ENCODE results near the gene SPRR2D.

The SPRR2D gene

DNA sequence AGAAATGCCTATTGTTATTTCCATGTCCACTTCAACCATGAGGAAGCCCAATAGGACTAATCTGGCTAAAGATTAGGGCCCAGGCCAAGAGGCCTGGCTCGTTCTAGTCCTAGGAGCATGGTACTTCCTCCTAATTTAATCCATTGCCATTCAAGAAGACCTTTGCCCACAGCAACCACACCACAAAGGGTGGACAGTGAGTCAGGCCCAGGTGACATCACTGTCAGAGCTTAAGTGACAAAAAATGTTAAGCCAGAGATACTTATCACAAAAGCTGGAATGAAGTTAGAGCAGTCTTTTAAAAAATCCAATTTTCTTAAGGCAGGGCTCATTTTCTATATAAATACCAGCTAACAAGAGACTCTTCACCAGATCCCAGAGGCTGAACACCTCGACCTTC is 39.5 kb downstream of the SPRR2D start, which contains the start of gene SPRR3:
SPRR3 (plus strand) TSS at position 368 of the 400 bp plus-strand sequence. CDS start 1,272 bp downstream, outside the sequence.
- DNase-seq = no peak

DNA sequence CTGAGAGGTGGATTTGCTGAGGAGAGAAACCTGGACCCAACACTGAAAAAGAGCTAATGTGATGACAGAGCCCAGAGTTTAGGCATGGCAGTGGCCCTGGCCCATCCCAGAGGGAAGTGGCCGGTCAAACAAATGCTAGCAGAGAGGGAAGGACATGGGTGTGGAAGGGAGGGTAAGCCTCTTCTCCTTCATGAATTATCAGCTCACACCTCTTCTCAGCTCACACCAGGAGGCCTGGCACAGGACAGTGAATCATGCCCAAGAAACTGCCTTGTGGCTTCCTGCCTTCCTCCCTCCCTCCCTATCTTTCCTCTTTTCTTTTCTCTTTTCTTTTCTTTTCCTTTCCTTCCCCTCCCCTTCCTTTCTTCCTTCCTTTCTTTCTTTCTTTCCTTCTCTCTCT is 40.6 kb downstream of the SPRR2D start:
- no peak for DNase-seq

DNA sequence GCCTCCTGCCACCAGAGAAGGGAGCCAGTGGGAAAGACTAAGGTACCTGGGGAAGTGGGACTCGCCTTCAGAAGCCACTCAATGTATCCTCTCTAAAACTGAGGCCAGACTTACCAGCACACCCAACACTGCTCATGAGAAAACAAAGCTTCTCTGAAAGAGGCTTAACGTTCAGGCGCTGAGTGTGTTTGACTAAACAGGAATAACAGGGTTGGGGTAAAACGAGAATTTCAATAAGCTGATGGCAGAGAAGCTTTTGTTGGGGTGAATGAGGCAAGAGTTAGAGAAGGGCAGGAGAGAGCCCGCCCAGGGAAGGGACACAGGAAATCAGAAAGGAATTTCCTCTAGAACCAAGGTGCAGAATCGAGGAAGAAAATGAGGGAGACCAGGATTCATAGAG is 41.1 kb downstream of the SPRR2D start:
- no peak for DNase-seq

DNA sequence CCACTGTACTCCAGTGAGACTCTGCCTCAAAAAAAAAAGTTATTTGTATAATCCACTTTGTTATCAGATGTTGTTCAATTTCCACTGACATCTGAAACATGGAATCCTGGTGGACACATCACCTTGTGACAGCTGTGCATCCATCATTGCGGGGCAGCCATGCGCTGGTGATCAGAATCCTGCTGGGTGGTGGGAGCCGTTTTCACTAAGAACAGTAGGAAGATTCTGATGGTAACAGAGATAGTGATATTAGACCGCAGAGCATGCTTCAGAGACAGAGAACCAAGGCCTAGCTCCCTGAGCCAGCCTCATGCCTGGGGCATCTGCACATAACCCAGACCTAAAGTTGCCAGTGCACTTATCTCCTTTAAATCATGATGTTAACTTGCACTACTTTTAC is 42.4 kb downstream of the SPRR2D start:
- DNase-seq = no peak

DNA sequence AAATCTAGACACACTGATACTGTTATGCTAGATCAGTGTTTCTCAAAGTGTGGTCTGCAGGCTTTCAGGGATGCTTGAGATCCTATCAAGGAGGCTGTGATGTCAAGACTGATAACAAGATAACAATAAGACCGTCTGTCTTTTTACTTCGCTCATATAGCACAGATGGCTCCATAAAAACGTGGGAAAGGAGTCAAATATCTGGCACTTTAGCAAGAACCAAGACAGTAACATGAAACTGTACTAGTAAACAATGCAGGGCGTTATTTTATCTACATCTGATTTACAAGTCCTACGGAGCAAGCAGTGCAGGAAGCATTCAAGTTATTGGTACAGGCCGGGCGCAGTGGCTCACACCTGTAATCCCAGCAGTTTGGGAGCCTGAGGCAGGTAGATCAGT is 43.0 kb downstream of the SPRR2D start:
- DNase-seq = no peak

DNA sequence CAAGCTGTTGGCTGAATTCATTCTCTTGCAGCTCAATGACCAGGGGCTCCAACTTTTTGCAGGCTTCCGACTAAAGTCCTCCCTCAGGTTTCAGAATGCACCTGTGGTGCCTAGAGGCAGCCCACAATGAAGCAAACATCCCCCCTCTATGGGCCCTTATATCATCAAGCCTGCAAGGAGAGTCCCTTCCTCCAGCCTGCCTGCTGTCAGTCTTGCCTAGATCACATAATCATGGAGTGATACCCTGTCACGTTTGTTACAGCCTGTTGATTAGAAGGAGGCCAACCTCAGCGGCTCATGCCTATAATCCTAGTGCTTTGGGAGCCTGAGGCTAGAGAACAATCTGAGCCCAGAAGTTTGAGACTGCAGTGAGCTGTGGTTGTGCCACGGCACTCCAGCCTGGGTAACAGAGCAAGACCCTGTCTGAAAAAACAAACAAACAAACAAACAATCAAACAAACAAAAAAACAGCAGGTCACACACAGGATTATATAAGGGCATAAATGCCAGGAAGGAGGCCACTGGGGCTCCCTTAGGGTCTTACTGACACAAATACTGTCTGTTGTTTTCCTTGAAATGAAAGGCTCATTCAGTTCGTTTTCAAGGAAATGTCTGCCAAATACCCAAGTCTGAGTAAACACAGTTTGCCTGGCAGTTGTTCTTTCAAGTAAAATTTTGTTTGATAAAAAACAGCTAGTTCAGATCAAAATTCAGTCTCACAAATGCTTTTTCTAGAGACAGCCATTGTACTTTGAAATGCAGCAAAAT is 44.1 kb downstream of the SPRR2D start:
- no peak for DNase-seq

DNA sequence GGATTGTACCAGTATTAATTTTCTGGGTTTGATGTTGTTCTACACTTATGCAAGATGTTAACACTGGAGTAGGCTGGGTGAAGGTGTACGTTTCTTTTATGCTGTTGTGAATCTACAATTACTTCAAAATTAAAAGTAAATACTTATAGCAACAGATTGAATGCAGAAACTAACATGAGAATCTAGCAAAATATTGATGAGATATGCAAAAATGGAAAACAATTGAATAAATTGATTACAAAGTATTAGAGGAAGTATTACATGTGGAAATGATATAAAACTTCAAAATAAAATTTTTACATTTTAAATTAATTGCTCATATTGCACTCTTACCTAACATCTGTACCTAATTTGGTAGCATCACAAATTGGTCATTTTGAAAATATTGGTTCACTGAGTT is 45.1 kb downstream of the SPRR2D start:
- DNase-seq = no peak

DNA sequence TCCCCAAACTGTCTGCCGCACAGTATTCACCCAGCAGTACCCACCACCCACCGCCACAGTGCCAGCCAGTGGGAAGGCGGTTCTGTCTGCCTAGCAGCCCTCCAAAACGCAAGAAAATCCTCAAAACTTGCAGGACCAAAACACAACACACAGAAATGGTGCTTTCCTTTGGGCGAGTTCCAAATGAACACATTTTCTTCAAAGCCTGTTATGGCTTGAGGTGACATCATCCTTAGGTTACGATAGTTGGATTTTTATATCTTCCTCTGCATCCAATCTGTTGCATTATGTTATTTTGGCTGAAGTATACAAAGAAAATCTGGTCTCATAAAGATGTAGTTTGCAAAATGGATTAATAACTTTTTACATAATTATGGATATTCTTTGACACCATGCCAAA is 47.7 kb downstream of the SPRR2D start:
- no peak for DNase-seq

All from NCI-H524 treated with DMSO at 0.1 percent for 48 hours (cell line).